GM21390 (cell line): ENCODE results near the gene GDI1.
"Not testable (repeated sequence)": the region's sequence is repeated elsewhere in the genome, so short reads cannot be mapped to it uniquely, and the experiment has no call there.

Experiments used
- ATAC-seq: cut with Tn5 transposase; IDR thresholded peaks from one replicate; pipeline ENCODE4 v1.9.1; 2021; ENCODE audit not compliant: unreplicated experiment

GDI1 gene

GRCh38 chrX:154436983-154437752, at the start of gene GDI1:
Gene GDI1, plus strand, starts transcription at chrX:154437154. Its CDS starts 101 bp downstream, at chrX:154437255.
- ATAC-seq, result no peak

GRCh38 chrX:154388094-154388493, 48.9 kb upstream of the GDI1 start:
- not testable (repeated sequence) for ATAC-seq

DNA sequence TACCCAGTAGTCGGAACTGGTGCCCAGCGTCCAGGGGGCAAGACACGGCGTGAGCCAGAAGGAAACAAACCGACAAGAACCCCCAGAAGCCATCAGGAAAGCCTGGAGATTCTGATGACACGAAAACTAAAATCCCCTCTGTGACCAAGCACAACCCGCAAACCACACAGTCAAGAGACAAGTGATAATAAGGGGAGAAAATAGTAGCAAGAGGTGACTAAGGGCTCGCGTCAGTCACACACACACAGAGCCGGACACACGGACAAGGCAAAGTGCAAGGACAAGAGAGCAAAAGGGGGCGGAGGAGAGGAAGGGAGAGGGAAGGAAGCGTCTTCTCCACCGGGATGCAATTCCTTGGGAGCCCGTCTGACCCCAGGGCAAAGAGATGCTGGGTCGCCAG, 48.3 kb upstream of the GDI1 start:
- not testable (repeated sequence) for ATAC-seq

DNA sequence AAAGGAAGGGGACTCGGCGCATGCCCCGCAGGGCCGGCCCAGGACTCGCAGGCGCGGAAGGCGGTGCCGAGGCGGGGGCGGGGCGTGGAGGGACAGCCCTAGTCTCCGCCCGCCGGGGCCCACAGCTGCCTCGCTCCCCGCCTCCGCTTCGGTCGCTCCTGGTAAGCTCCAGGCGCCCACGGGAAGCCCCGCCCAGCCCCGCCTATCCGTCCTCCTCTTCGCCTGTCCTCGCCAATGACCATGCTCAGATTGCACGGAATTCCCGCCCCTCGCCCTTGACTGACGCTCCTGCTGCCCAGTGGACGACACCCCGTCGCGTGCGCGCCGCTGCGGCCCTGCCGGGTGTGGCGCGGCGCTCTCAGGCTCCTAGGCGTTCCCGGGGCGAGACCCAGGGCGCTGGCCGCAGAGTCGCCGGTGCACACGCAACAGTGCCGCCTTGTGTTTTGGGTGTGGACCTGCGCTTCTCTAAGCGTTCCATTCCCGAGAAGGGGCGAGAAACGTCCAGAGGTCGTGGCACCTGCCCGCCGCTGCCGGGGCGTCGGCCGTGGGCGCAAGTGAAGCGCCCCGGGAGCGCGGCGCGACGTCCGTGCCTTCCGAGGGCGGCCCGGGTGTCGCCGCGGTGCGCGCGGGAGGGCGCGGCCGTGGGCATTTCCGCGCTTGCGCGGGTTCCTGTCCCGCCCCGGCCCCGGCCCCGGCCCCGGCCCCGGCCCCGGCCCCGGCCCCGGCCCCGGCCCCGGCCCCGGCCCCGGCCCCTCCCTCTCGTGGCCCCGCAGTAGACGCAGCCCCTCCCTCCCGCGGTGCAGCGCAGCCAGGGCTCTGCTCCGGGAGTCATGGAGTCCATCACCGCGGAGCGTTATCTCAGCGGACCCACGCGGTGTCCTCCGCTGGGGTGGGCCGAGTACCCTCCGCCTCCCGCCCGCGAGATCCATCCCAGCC, 46.9 kb upstream of the GDI1 start:
- ATAC-seq, result peak; percentile 77

DNA sequence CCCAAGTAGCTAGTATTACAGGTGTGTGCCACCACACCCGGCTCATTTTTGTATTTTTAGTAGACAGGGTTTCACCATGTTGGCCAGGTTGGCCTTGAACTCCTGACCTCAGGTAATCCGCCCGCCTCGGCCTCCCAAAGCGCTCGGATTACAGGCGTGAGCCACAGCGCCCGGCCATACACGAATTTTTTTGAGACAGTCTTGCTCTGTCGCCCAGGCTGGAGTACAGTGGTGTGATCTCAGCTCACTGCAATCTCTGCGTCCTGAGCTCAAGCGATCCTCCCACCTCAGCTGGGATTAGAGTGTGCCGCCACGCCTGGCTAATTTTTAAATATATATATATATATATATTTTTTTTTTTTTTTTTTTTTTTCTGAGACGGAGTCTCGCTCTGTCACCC, 40.6 kb upstream of the GDI1 start:
- not testable (repeated sequence) for ATAC-seq

DNA sequence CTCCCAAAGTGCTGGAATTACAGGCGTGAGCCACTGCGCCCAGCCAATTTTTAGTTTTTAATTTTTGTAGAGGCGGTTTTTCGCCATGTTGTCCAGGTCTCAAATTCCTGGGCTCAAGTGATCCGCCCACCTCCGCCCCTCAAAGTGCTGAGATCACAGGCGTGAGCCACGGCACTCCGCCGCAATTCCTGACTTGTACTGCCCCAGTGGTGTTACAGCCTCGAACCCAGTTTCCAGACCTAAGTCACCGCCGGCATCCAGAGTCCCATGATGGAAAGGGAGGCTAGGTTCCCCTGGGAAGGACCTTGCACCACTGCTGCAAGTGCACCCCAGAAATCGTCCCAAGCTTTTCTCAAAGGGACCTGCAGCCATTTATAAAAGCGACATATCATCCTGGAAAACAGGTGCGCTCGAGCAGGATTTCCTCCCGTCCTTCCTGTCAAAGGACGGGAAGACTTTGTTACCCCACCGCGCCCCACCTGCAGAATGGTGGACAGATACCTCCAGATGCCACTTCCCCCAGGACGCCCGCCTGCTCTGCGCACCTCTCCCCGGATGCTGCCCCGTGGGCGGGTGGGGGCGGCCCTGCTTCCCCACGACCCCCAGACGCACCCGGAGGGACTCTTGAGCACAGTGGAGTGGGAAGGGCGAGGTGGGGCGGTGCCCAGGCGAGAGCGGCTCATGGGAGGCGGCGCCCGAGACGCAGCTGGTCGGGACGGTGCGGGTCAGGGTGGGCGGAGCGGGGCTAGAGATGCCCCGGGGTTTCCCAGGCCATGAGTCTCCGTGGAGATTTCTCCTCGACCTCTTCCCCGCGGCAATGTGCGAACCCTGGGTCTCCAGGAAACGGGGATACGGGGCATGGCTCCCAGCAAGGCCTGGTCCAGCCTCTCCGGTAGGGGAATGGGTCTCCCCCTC, 39.7 kb upstream of the GDI1 start:
- peak; percentile 52 for ATAC-seq

DNA sequence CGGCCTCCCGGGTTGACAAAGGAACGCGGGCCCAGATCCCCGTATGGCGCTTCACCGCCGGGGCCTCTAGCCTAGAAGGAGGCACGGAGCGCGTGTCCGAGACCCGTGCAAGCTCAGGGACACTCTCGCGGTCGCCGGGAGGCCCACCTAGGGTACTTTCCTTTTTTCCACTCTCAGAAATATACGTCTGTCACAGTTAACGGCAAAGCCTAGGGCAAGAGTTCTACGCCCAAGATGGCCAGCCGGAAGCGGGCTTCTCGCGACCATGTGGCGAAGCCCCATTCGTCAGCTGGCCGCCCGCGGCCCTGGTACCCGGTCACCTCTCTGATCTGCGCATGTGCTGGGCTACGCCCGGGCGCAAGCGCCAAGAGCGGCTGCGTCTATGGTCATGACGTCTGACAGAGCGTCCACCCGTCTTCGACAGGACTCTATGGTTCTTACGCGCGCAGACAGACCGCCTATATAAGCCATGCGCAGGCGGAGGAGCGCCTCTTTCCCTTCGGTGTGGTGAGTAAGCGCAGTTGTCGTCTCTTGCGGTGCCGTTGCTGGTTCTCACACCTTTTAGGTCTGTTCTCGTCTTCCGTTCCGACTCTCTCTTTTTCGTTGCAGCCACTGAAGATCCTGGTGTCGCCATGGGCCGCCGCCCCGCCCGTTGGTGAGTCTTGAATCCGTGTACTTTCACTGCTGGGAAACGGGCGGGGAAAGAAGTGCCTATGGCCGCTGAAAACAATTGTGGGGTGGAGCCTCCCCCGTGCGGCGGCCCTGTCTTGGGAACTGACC, 38.9 kb upstream of the GDI1 start, which contains the start of gene RPL10:
TSS of gene RPL10 (plus strand) at position 490 of the 780 bp plus-strand sequence. CDS start at position 633, 143 bp downstream.
- peak; percentile 66 for ATAC-seq

- peak; percentile 28 for ATAC-seq
Observed at GRCh38 chrX:154398668-154399526, 38.1 kb upstream of the GDI1 start.

DNA sequence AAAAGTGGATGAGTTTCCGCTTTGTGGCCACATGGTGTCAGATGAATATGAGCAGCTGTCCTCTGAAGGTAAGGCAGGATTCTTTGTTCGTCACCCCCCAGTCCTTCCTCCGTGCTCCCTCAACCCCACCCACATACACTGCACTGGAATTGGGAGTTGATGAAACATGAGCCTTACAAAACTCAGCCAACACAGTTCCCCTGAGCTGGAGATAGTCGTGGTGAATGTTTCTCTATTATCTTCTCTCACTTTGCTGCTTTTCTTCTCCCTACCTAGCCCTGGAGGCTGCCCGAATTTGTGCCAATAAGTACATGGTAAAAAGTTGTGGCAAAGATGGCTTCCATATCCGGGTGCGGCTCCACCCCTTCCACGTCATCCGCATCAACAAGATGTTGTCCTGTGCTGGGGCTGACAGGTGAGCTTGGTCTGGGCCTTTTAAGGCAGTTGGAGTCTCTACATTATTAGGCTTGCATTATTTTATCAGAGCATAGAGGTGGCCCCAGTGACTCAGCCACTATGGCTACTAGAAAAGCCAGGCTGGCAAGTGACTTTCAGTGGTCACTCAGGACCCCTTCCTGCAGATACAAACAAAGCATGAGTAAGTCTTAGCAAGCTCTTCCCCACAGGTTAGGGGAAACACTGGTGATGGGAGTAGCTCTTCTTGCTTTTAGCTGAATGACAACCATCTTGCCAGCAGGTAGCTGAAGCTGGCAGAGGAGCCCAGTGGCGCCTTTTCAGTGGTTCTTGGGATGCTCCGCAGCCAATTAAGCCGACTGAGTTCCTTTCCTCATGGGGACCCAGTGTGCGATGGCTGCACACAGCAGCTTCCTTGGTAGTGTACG, 37.2 kb upstream of the GDI1 start:
- no peak for ATAC-seq

GRCh38 chrX:154400369-154400817, 36.6 kb upstream of the GDI1 start:
- ATAC-seq, result not testable (repeated sequence)

- ATAC-seq, result no peak
Observed at GRCh38 chrX:154401045-154401799, 35.7 kb upstream of the GDI1 start.

GRCh38 chrX:154401918-154402621, 34.9 kb upstream of the GDI1 start:
- no peak for ATAC-seq

GRCh38 chrX:154402622-154403127, 34.3 kb upstream of the GDI1 start:
- ATAC-seq, result no peak

- no peak for ATAC-seq
Observed at GRCh38 chrX:154403192-154403591, 33.8 kb upstream of the GDI1 start.

DNA sequence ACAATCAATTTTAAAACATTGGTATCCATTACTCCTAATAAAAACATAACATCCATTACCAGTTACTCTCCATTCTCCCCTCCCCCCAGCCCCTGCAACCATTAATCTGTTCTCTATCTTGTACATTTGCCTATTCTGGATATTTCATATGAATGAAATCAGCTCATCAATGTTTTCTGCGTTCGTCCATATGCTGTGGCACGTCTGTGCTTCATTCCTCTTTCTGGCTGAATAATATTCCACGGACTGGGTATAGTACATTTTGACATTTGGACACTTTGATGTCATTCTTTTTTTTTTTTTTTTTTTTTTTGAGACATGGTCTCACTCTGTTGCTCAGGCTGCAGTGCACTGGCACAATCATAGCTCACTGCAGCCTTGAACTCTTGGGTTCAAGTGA, 33.1 kb upstream of the GDI1 start:
- ATAC-seq, result no peak

- no peak for ATAC-seq
Observed at GRCh38 chrX:154404625-154405192, 32.2 kb upstream of the GDI1 start.
